DOHH2 (cell line): ENCODE results near the gene ITPR2.

ENCODE experiments used
- H3F3A ChIP-seq: fragments of 200-600 bp; sonication (generic), shearing (Covaris generic); 2 replicates; pipeline ENCODE4 v1.6.0; 2016; ENCODE audit warnings: antibody characterized with exemption, mild to moderate bottlenecking; ENCODE audit not compliant: control insufficient read depth, insufficient read depth
- H3K27ac ChIP-seq: fragments of 200-600 bp; sonication (generic); 2 replicates; pipeline ENCODE4 v1.5.1; 2014; ENCODE audit warnings: low read depth, mild to moderate bottlenecking, low read length, moderate library complexity
- H3K27me3 ChIP-seq: fragments of 200-600 bp; sonication (generic); 2 replicates; pipeline ENCODE4 v1.6.1; 2014; ENCODE audit warnings: mild to moderate bottlenecking, low read length, mixed read lengths; ENCODE audit not compliant: control insufficient read depth
- H3K36me3 ChIP-seq: fragments of 200-600 bp; sonication (generic); 2 replicates; pipeline ENCODE4 v1.6.1; 2014; ENCODE audit warnings: mild to moderate bottlenecking, low read length, moderate library complexity, mixed read lengths; ENCODE audit not compliant: control insufficient read depth
- H3K4me1 ChIP-seq: fragments of 200-600 bp; sonication (generic); 2 replicates; pipeline ENCODE4 v1.6.1; 2014; ENCODE audit warnings: mild to moderate bottlenecking, low read length, mixed read lengths; ENCODE audit not compliant: control insufficient read depth
- H3K4me2 ChIP-seq: fragments of 200-600 bp; sonication (generic); 2 replicates; pipeline ENCODE4 v1.6.0; 2014; ENCODE audit warnings: mild to moderate bottlenecking, low read length, moderate library complexity
- H3K4me3 ChIP-seq: fragments of 200-600 bp; sonication (generic); 2 replicates; pipeline ENCODE4 v1.5.1; 2014; ENCODE audit warnings: mild to moderate bottlenecking, low read length, mixed read lengths
- H3K79me2 ChIP-seq: fragments of 200-600 bp; sonication (generic); 2 replicates; pipeline ENCODE4 v1.6.1; 2014; ENCODE audit warnings: mild to moderate bottlenecking, low read length, mixed read lengths; ENCODE audit not compliant: control insufficient read depth
- H3K9me2 ChIP-seq: fragments of 200-600 bp; sonication (generic); replicated peaks from 2 replicates; pipeline ENCODE4 v1.6.1; 2014; ENCODE audit warnings: mild to moderate bottlenecking, low read length, mixed read lengths; ENCODE audit not compliant: control insufficient read depth
- H3K9me3 ChIP-seq: fragments of 200-600 bp; sonication (generic); 2 replicates; pipeline ENCODE4 v1.6.1; 2014; ENCODE audit warnings: antibody characterized with exemption, low read length, mixed read lengths; ENCODE audit not compliant: control insufficient read depth, insufficient read depth
- H4K20me1 ChIP-seq: fragments of 200-600 bp; sonication (generic); 2 replicates; pipeline ENCODE4 v1.6.0; 2014; ENCODE audit warnings: low read depth, mild to moderate bottlenecking, antibody characterized with exemption, low read length, moderate library complexity; ENCODE audit not compliant: control insufficient read depth, insufficient read depth
- CTCF ChIP-seq: fragments of 200-600 bp; sonication (generic); IDR thresholded peaks from one replicate; pipeline ENCODE4 v1.5.1; 2014; ENCODE audit warnings: antibody characterized with exemption, mild to moderate bottlenecking, low read depth, low read length; ENCODE audit not compliant: poor library complexity, severe bottlenecking
- EZH2phosphoT487 ChIP-seq: fragments of 200-600 bp; sonication (generic); IDR thresholded peaks from 2 replicates; pipeline ENCODE4 v1.6.1; 2017; ENCODE audit warnings: borderline replicate concordance, mild to moderate bottlenecking, antibody characterized with exemption, low read length, moderate library complexity, mixed read lengths

Gene ITPR2

DNA sequence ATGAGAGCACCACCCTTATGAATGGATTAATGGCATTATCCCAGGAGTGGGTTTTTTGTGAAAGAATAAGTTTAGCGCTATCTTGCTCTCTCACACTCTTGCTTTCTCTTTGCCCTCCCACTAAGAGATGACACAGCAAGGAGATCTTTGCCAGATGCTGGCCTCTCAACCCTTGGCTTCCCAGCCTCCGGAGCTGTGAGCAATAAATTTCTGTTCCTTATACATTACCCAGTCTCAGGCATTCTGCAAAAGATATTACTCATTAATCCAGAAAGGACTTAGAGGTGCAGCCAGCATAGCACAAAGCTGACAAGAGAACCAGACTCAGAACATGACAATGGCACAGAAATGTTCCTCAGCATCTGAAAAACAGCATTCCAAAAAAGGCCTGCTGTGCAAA lies 190.6 kb downstream of the ITPR2 start:
- H3F3A ChIP-seq, result no peaks in the 10 kb centered on the region
- H3K9me3 ChIP-seq, result no peaks in the 10 kb centered on the region
- H4K20me1 ChIP-seq, result no peaks in the 10 kb centered on the region
- H3K27ac ChIP-seq, result no peak overlapping the region
- no peaks in the 10 kb centered on the region for H3K9me2 ChIP-seq
- no peaks in the 10 kb centered on the region; the same call in 1 of the 2 replicates for H3K36me3 ChIP-seq
- no peak for TF ChIP-seq CTCF
- no peak for TF ChIP-seq EZH2phosphoT487
- no peaks in the 10 kb centered on the region for H3K27me3 ChIP-seq
- no peak overlapping the region for H3K4me3 ChIP-seq
- H3K4me2 ChIP-seq, result no peak overlapping the region
- H3K4me1 ChIP-seq, result no peaks in the 10 kb centered on the region
- H3K79me2 ChIP-seq, result no peaks in the 10 kb centered on the region

GRCh38 chr12:26636710-26637328 lies 196.2 kb downstream of the ITPR2 start:
- no peaks in the 10 kb centered on the region; the same call in 1 of the 2 replicates for H3K36me3 ChIP-seq
- no peaks in the 10 kb centered on the region for H3K9me2 ChIP-seq
- no peak overlapping the region for H3K27ac ChIP-seq
- no peaks in the 10 kb centered on the region for H3K79me2 ChIP-seq
- H3K4me3 ChIP-seq, result no peak overlapping the region
- no peaks in the 10 kb centered on the region for H3F3A ChIP-seq
- TF ChIP-seq CTCF (no peak), EZH2phosphoT487 (no peak)
- H3K9me3 ChIP-seq, result no peaks in the 10 kb centered on the region
- H4K20me1 ChIP-seq, result no peaks in the 10 kb centered on the region
- no peaks in the 10 kb centered on the region for H3K27me3 ChIP-seq
- no peak overlapping the region for H3K4me2 ChIP-seq
- H3K4me1 ChIP-seq, result no peaks in the 10 kb centered on the region

- H3K4me3 ChIP-seq, result no peak overlapping the region
- H3K4me2 ChIP-seq, result no peak overlapping the region
- H3K79me2 ChIP-seq, result no peaks in the 10 kb centered on the region
- no peak overlapping the region for H3K27ac ChIP-seq
- no peaks in the 10 kb centered on the region for H3K9me3 ChIP-seq
- H3F3A ChIP-seq, result no peaks in the 10 kb centered on the region
- H3K4me1 ChIP-seq, result no peaks in the 10 kb centered on the region
- H4K20me1 ChIP-seq, result no peaks in the 10 kb centered on the region
- H3K36me3 ChIP-seq, result no peaks in the 10 kb centered on the region; the same call in 1 of the 2 replicates
- TF ChIP-seq CTCF (no peak), EZH2phosphoT487 (no peak)
- no peaks in the 10 kb centered on the region for H3K27me3 ChIP-seq
- no peaks in the 10 kb centered on the region for H3K9me2 ChIP-seq
These were observed 199.3 kb downstream of the ITPR2 start for GRCh38 chr12:26633591-26634210.
